ENCODE measurements around the gene ANXA2R.
"Not testable (repeated sequence)": the region's sequence is repeated elsewhere in the genome, so short reads cannot be mapped to it uniquely, and the experiment has no call there.

Gene ANXA2R

DNA sequence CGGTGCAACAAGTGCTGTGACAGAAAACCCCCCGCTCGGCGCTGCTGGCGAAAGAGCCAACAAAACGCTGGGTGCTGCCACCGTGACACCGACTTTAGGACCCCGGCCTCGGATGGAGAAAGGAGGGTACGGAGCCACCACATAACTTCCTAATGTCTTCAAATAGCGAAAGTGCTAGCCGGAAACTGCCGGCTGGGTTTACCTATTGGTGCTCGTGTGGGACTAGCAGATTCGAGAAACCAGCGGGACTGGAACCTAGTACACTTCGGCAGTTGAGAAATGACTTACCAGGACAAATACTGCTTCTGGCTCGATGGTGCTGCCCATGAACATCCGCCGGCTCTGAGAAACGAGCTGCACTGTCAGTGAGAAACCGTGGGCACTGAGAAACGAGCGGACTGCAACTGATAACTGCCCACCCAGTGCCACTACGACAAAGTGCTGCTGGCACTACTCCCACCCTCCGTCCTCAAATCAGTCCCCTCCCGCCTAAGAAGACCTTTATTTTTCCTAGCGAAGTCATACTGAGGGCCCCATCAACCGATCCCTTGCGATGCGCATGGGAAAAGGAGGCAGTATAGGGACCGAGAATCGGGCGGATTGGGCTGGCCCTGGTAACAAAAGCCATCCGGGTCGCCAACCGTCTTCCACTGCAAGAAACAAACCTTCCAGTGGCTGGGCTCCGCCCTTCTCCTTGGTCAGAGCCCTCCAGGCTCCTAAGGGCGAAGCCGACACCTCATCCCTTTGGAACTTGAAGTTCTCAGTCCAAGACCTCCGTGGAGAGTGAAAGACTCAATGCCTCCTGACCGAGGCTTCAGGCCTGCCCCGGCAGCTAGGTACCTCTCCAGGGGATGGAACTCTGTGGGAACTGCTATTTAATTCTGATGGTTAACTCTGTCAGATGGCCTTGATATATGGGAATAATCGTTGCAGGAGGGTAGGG lies 27.0 kb upstream of the ANXA2R start:
- ChIA-PET POLR2A (interaction anchor here (1.3 to 5.5 kb wide), 7 partner anchors 25 to 417 kb away, joined by 4 to 55 read pairs (median 9); partner anchors contain the start of genes HMGCS1, TMEM267 and ZNF131), CTCF (no interaction called here)
- peak; percentile 41 for DNase-seq (ENCODE audit: extremely low spot score)
- peak; percentile 59; the same call in 1 of the 2 replicates for TF ChIP-seq L3MBTL2 (conservative IDR thresholded peaks at IDR 0.05)
- TF ChIP-seq ARNT (IDR thresholded peaks at IDR 0.05), result no peak

DNA sequence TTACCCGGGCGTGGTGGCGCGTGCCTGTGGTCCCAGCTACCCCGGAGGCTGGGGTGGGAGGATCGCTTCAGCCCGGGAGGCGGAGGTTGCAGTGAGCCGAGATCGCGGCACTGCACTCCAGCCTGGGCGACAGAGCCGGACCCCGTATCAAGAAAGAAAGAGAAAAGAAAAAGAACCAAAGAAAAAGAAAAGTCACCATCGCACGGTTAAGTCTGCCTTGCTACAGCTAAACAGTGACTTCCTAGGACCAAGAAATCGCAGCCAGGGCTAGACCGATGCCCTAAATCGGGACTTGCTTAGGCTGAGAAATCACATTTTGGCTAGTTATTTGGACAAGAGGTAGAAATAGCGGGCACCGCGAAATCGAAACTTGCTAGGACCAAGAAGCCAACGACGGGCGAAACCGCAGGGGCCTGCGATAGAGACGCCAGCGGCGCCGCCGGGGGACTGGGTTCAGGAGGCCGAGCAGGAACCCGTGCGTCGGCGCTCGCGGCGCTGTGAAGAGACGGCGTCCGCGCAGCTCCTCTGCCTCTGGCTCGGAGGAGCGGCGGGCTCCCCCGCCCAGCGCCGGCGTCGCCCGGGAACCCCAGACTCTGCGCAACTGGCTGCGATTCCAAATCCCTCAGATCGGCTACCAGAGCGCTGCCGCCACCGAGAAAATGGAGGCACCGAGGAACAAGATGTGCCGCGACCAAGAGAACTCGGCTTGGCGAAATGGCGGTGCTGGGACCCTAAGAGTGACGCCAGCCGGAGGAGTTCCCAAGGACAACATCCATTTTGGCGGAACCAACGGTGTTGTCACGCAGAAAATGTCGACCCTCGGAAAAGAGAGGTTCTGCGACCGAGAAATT lies 26.1 kb upstream of the ANXA2R start:
- DNase-seq (ENCODE audit: extremely low spot score), result peak; percentile 50
- ChIA-PET POLR2A (interaction anchor here (0.7 to 5.5 kb wide), 16 partner anchors 13 to 418 kb away, joined by 3 to 55 read pairs (median 6); partner anchors contain the start of genes ANXA2R, TMEM267 and ZNF131), CTCF (interaction anchor here (0.8 to 1.8 kb wide), 4 partner anchors 16 to 154 kb away, joined by 3 to 4 read pairs (median 4); no protein-coding TSS in a partner anchor)
- TF ChIP-seq, protein P1, sequence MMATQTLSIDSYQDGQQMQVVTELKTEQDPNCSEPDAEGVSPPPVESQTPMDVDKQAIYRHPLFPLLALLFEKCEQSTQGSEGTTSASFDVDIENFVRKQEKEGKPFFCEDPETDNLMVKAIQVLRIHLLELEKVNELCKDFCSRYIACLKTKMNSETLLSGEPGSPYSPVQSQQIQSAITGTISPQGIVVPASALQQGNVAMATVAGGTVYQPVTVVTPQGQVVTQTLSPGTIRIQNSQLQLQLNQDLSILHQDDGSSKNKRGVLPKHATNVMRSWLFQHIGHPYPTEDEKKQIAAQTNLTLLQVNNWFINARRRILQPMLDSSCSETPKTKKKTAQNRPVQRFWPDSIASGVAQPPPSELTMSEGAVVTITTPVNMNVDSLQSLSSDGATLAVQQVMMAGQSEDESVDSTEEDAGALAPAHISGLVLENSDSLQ (IDR thresholded peaks at IDR 0.05), result no peak
- TF ChIP-seq L3MBTL2 (conservative IDR thresholded peaks at IDR 0.05) (peak; percentile 55), ELF4 (IDR thresholded peaks at IDR 0.05) (no peak), FOXM1 (IDR thresholded peaks at IDR 0.05; ENCODE audit: borderline replicate concordance) (no peak)

DNA sequence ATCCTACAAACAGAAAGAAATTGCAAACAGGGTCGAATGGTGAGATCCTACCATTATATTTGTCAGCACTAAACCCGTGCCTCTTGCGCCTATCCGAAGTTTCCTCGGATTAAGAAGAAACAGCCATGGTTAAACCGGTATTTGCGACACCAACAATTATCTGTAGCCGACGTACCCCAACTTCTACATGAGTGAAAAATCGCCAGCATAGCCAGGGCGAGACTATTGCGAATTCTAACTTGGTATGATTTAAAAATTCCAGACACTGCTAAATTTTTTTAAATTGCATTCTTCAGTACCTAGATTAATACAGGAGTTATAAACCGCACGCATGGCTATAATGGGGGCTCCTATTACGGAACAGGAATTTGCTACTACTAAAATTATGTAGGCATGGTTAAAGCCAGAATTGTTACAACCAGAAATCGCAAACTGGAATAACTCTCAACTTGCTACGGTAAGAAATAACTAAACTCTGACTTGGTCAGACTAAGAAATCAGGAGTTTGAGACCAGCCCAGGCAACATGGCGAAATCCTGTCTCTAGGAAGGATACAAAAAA lies 25.3 kb upstream of the ANXA2R start:
- CTCF ChIA-PET, result interaction anchor here (0.6 to 1.9 kb wide), 11 partner anchors 15 to 309 kb away, joined by 3 to 8 read pairs (median 4); no protein-coding TSS in a partner anchor

DNA sequence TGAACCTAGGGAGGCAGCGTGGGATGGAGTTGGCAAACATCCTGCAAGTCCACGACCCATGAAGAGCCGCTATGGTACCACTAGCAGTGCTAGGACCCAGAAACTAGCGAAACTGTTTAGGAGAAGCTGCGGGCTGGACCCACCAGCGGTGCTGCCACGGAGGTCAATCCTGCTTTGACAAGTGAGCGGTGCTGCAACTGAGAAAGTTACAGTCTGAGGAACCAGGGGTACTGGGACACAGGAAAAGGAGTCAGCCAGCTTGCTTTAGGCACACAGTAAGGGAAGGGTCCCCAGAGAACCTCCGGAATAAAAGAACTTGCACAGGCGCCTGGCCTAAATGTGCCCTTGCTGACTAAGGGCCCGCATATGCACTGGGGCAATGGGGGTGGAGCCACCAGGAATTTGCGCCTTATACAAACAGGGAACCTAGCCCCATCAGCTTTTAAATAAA lies 23.6 kb upstream of the ANXA2R start:
- ChIA-PET CTCF (interaction anchor here (1.0 to 1.9 kb wide), 3 partner anchors 43 to 155 kb away, joined by 3 to 8 read pairs (median 5); no protein-coding TSS in a partner anchor), POLR2A (interaction anchor here (0.6 to 5.5 kb wide), 10 partner anchors 14 to 58 kb away, joined by 3 to 55 read pairs (median 8); partner anchors contain the start of genes ANXA2R and ZNF131)
- no peak for DNase-seq (ENCODE audit: extremely low spot score)
- TF ChIP-seq LEF1 (IDR thresholded peaks at IDR 0.05; ENCODE audit: borderline replicate concordance), result no peak
- TF ChIP-seq BHLHE40 (IDR thresholded peaks at IDR 0.05; ENCODE audit: borderline replicate concordance), result no peak
- TF ChIP-seq SP1 (IDR thresholded peaks at IDR 0.05), result no peak
- TF ChIP-seq CTBP1 (IDR thresholded peaks at IDR 0.05; ENCODE audit: borderline replicate concordance), result no peak
- no peak for TF ChIP-seq HDGF (IDR thresholded peaks at IDR 0.05; ENCODE audit: borderline replicate concordance)
- no peak for TF ChIP-seq TARDBP (IDR thresholded peaks at IDR 0.05)
- no peak for TF ChIP-seq FOXK2 (IDR thresholded peaks at IDR 0.05)
- no peak for TF ChIP-seq L3MBTL2 (conservative IDR thresholded peaks at IDR 0.05)
- no peak for TF ChIP-seq FOXA1 (IDR thresholded peaks at IDR 0.05)
- no peak for TF ChIP-seq ZNF384 (IDR thresholded peaks at IDR 0.05)
- TF ChIP-seq FOXM1 (IDR thresholded peaks at IDR 0.05; ENCODE audit: borderline replicate concordance), result no peak
- no peak for TF ChIP-seq SUZ12 (IDR thresholded peaks at IDR 0.05)
- no peak for TF ChIP-seq ELF4 (IDR thresholded peaks at IDR 0.05)
- TF ChIP-seq NFRKB (IDR thresholded peaks at IDR 0.05), result no peak
- TF ChIP-seq ARNT (IDR thresholded peaks at IDR 0.05), result no peak

More for the DNA sequence above, 25.3 kb upstream of the ANXA2R start:
- DNase-seq (ENCODE audit: extremely low spot score), result no peak
- POLR2A ChIA-PET, result interaction anchor here (0.6 to 5.5 kb wide), 22 partner anchors 12 to 419 kb away, joined by 3 to 55 read pairs (median 5); partner anchors contain the start of genes ANXA2R, TMEM267 and ZNF131
- TF ChIP-seq TARDBP (IDR thresholded peaks at IDR 0.05), result no peak
- no peak for TF ChIP-seq LEF1 (IDR thresholded peaks at IDR 0.05; ENCODE audit: borderline replicate concordance)
- no peak for TF ChIP-seq SP1 (IDR thresholded peaks at IDR 0.05)
- TF ChIP-seq ZNF384 (IDR thresholded peaks at IDR 0.05), result no peak
- TF ChIP-seq FOXK2 (IDR thresholded peaks at IDR 0.05), result no peak
- no peak for TF ChIP-seq L3MBTL2 (conservative IDR thresholded peaks at IDR 0.05)
- TF ChIP-seq SUZ12 (IDR thresholded peaks at IDR 0.05), result no peak
- TF ChIP-seq FOXM1 (IDR thresholded peaks at IDR 0.05; ENCODE audit: borderline replicate concordance), result no peak
- no peak for TF ChIP-seq ELF4 (IDR thresholded peaks at IDR 0.05)
- TF ChIP-seq ARNT (IDR thresholded peaks at IDR 0.05), result no peak
- no peak for TF ChIP-seq NFRKB (IDR thresholded peaks at IDR 0.05)
- TF ChIP-seq, protein P1 (IDR thresholded peaks at IDR 0.05), result no peak
- no peak for TF ChIP-seq CTBP1 (IDR thresholded peaks at IDR 0.05; ENCODE audit: borderline replicate concordance)

DNA sequence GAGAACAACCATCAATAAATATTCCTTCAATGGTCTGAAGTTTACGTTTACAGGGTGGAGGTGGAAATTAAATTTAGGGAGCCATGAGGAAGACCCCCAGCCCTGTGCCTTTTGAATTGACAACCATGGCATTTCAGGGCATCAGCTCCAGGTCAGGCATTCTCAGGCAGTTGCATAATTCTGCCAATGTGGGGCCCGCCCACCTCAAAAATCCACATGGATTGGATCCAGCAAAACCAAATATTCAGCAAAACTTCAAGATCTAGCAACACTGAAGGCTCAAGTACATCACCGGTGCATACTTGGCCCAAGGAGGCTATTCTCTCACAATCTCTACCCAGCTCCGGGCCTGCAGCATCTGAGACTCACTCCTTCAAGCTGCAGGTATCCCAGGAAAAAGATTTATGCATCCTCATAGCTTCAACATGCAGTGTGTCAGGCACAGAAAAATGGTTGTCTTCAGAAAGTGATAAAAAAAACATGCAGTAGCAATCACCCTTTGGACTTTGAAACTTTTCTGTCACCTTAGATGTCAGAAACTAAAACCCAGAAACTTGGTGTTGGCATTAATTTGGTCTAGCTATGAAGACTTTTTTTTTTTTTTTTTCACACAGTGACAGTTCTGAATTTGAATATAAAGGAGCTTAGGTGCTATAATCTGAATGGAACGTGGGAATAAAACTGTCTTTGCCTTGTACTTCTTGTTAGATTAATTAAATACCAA lies 21.4 kb upstream of the ANXA2R start:
- CTCF ChIA-PET, result interaction anchor here (1.3 kb wide), 1 partner anchor 12 kb away, joined by 3 read pairs; no protein-coding TSS in a partner anchor
- POLR2A ChIA-PET, result interaction anchor here (0.7 to 2.0 kb wide), 5 partner anchors 20 to 454 kb away, joined by 3 to 10 read pairs (median 3); partner anchors contain the start of genes C5orf34, TMEM267 and ZNF131
- no peak for DNase-seq (ENCODE audit: extremely low spot score)
- TF ChIP-seq FOXM1 (IDR thresholded peaks at IDR 0.05; ENCODE audit: borderline replicate concordance) (no peak), FOXK2 (IDR thresholded peaks at IDR 0.05) (no peak), LEF1 (IDR thresholded peaks at IDR 0.05; ENCODE audit: borderline replicate concordance) (no peak), FOXA1 (IDR thresholded peaks at IDR 0.05) (no peak), ARNT (IDR thresholded peaks at IDR 0.05) (no peak), TARDBP (IDR thresholded peaks at IDR 0.05) (no peak), L3MBTL2 (conservative IDR thresholded peaks at IDR 0.05) (no peak), ZNF384 (IDR thresholded peaks at IDR 0.05) (no peak)
- TF ChIP-seq, protein P1 (IDR thresholded peaks at IDR 0.05), result no peak

DNA sequence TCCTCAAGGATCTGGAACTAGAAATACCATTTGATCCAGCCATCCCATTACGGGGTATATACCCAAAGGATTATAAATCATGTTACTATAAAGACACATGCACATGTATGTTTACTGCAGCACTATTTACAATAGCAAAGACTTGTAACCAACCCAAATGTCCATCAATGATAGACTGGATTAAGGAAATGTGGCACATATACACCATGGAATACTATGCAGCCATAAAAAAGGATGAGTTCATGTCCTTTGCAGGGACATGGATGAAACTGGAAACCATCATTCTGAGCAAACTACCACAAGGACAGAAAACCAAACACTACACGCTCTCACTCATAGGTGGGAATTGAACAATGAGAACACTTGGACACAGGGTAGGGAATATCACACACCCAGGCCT lies 19.9 kb upstream of the ANXA2R start:
- CTCF ChIA-PET; DNase-seq (ENCODE audit: extremely low spot score); POLR2A ChIA-PET: not testable (repeated sequence)

DNA sequence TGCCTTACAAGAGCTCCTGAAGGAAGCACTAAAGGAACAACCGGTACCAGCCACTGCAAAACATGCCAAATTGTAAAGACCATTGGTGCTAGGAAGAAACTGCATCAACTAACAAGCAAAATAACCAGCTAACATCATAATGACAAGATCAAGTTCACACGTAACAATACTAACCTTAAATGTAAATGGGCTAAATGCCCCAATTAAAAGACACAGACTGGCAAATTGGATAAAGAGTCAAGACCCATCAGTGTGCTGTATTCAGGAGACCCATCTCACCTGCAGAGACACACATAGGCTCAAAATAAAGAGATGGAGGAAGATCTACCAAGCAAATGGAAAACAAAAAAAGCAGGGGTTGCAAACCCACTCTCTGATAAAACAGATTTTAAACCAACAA lies 15.0 kb upstream of the ANXA2R start:
- DNase-seq (ENCODE audit: extremely low spot score); CTCF ChIA-PET; POLR2A ChIA-PET: not testable (repeated sequence)
